Measurements from ENCODE around the gene AREG.

- TF ChIP-seq POLR2A (IDR thresholded peaks at IDR 0.05): no peak
- TF ChIP-seq CTCF (IDR thresholded peaks at IDR 0.05): no peak
Observed at GRCh38 chr4:74435296-74435695, 9.6 kb upstream of the AREG start.

Data from thyroid gland (tissue), 4 donors.